A549 (cell line): Measurements from ENCODE around the gene GIMAP8.

ENCODE experiments used
- GATA3 ChIP-seq: IDR thresholded peaks from 2 replicates; pipeline ENCODE4 v1.6.1; 2012; ENCODE audit warnings: borderline replicate concordance
- HOXB13 ChIP-seq: fragments of 250-450 bp; sonication (Bioruptor Pico); IDR thresholded peaks from 2 replicates; pipeline ENCODE4 v1.5.0; 2020; ENCODE audit warnings: low read depth, mild to moderate bottlenecking, moderate library complexity
- MYC ChIP-seq: IDR thresholded peaks from 2 replicates; pipeline ENCODE4 v1.6.1; 2012; ENCODE audit warnings: mild to moderate bottlenecking, inconsistent platforms, low read length, improper control_type of control experiment, borderline replicate concordance
- NR3C1 ChIP-seq: fragments of >200 bp; sonication (Bioruptor Twin); formaldehyde crosslinking; IDR thresholded peaks from 3 replicates; pipeline ENCODE4 v1.6.1; 2017
- POLR2A ChIP-seq: IDR thresholded peaks from 2 replicates; pipeline ENCODE4 v1.6.1; 2012; ENCODE audit warnings: mild to moderate bottlenecking, low read length
- TF ChIP-seq, protein P1 (sequence below): fragments of >200 bp; sonication (Bioruptor Twin); formaldehyde crosslinking; IDR thresholded peaks from 3 replicates; pipeline ENCODE4 v1.5.1; 2016
- TF ChIP-seq, protein P2 (sequence below): fragments of 150-350 bp; IDR thresholded peaks from 2 replicates; pipeline ENCODE4 v1.6.1; 2014; ENCODE audit warnings: low read depth, mild to moderate bottlenecking, low read length
- TF ChIP-seq, protein P3 (sequence below): fragments of 200-600 bp; sonication (generic); IDR thresholded peaks from 2 replicates; pipeline ENCODE4 v1.6.1; 2016; ENCODE audit warnings: antibody characterized with exemption, mild to moderate bottlenecking, moderate library complexity

DNA sequence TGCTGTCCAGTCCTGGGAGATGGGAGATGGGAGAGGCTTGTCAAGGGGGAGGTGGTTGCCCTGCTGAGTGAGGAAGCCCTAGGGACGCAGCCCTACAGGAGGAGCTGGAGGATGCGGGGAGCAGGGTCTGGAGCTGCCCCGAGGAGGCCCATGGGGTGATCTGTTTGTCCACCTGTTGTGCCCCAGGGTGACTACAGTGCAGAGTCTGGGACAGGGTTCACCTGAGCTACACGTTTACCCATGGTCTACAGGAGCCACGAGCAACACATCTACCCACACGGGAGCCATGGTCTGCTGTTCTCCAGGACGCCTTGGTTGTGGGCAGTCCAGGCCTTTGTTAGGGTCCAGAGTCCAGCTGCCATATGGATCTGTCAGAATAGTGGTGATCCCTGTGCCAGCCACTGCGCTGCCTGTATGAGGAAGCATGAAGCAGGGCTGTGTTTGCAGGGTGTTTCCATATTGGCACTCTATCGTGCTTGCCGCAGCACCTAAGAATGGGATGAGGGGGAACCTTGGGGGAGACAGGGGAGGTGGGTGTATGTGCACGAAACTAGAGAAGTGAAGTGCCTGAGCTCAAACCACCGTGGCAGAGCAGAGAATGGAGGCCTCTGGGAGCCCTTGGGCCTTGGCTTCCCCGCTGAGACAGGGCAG is 47.6 kb upstream of the GIMAP8 start:
- no peak for TF ChIP-seq HOXB13 (CRISPR knock-in tag)
- TF ChIP-seq, protein P1, sequence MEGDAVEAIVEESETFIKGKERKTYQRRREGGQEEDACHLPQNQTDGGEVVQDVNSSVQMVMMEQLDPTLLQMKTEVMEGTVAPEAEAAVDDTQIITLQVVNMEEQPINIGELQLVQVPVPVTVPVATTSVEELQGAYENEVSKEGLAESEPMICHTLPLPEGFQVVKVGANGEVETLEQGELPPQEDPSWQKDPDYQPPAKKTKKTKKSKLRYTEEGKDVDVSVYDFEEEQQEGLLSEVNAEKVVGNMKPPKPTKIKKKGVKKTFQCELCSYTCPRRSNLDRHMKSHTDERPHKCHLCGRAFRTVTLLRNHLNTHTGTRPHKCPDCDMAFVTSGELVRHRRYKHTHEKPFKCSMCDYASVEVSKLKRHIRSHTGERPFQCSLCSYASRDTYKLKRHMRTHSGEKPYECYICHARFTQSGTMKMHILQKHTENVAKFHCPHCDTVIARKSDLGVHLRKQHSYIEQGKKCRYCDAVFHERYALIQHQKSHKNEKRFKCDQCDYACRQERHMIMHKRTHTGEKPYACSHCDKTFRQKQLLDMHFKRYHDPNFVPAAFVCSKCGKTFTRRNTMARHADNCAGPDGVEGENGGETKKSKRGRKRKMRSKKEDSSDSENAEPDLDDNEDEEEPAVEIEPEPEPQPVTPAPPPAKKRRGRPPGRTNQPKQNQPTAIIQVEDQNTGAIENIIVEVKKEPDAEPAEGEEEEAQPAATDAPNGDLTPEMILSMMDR, result no peak
- no peak for TF ChIP-seq POLR2A
- no peak for TF ChIP-seq NR3C1
- TF ChIP-seq, protein P2, sequence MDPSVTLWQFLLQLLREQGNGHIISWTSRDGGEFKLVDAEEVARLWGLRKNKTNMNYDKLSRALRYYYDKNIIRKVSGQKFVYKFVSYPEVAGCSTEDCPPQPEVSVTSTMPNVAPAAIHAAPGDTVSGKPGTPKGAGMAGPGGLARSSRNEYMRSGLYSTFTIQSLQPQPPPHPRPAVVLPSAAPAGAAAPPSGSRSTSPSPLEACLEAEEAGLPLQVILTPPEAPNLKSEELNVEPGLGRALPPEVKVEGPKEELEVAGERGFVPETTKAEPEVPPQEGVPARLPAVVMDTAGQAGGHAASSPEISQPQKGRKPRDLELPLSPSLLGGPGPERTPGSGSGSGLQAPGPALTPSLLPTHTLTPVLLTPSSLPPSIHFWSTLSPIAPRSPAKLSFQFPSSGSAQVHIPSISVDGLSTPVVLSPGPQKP, result no peak
- TF ChIP-seq, protein P3, sequence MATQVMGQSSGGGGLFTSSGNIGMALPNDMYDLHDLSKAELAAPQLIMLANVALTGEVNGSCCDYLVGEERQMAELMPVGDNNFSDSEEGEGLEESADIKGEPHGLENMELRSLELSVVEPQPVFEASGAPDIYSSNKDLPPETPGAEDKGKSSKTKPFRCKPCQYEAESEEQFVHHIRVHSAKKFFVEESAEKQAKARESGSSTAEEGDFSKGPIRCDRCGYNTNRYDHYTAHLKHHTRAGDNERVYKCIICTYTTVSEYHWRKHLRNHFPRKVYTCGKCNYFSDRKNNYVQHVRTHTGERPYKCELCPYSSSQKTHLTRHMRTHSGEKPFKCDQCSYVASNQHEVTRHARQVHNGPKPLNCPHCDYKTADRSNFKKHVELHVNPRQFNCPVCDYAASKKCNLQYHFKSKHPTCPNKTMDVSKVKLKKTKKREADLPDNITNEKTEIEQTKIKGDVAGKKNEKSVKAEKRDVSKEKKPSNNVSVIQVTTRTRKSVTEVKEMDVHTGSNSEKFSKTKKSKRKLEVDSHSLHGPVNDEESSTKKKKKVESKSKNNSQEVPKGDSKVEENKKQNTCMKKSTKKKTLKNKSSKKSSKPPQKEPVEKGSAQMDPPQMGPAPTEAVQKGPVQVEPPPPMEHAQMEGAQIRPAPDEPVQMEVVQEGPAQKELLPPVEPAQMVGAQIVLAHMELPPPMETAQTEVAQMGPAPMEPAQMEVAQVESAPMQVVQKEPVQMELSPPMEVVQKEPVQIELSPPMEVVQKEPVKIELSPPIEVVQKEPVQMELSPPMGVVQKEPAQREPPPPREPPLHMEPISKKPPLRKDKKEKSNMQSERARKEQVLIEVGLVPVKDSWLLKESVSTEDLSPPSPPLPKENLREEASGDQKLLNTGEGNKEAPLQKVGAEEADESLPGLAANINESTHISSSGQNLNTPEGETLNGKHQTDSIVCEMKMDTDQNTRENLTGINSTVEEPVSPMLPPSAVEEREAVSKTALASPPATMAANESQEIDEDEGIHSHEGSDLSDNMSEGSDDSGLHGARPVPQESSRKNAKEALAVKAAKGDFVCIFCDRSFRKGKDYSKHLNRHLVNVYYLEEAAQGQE, result no peak
- no peak for TF ChIP-seq GATA3
- no peak for TF ChIP-seq MYC
